A549 (cell line): ENCODE measurements around the gene SPPL2B. TPM values are rescaled to one million over a fixed set of nuclear protein-coding genes. Genes with fewer than 3 reads are reported as not detected.

ENCODE experiments used
- ATAC-seq, 2 experiments: fragments of 200-7000 bp in 1 of 2; fragments of >200 bp in 1 of 2; cut with Nextera tagmentation in 1 of 2; cut with Tn5 transposase in 1 of 2; 3 replicates each; pipeline versions ENCODE4 v1.8.0 to v1.9.1; 2018 to 2020; ENCODE audit warnings: mild to moderate bottlenecking in 1 of 2, moderate library complexity in 1 of 2
- CTCF ChIA-PET: fragments of 300-600 bp; sonication (Branson Sonifier 250); formaldehyde crosslinking; extraction: SDS; loops from one replicate; lab custom pipeline; 2021; ENCODE audit warnings: antibody characterized with exemption, inconsistent platforms; lab: Yijun Ruan, JAX
- POLR2A ChIA-PET: fragments of 350-600 bp; formaldehyde crosslinking; extraction: SDS; loops from one replicate; lab custom pipeline; 2021; ENCODE audit warnings: antibody characterized with exemption, inconsistent platforms; lab: Yijun Ruan, JAX
- DNase-seq, 2 experiments: peaks; one replicate each; pipeline versions ENCODE4 v3.0.0 to v3.0.0-alpha.2; 2011 to 2016; ENCODE audit warnings: low read depth in 1 of 2, low spot score in 1 of 2
- FAIRE-seq: peaks from 2 replicates; lab custom pipeline; 2011; peaks lifted over from hg19 to GRCh38; lab: Jason Lieb, UNC
- H3K27ac ChIP-seq, 2 experiments: fragments of >200 bp; sonication (Bioruptor Twin); formaldehyde crosslinking; 3 replicates each; pipeline ENCODE4 v1.5.1; 2016 to 2017
- H3K4me1 ChIP-seq: fragments of >200 bp; sonication (Bioruptor Twin); formaldehyde crosslinking; 3 replicates; pipeline ENCODE4 v1.6.1; 2016
- H3K4me2 ChIP-seq: fragments of >200 bp; sonication (Bioruptor Twin); formaldehyde crosslinking; 3 replicates; pipeline ENCODE4 v1.6.1; 2016
- H3K4me3 ChIP-seq: fragments of >200 bp; sonication (Bioruptor Twin); formaldehyde crosslinking; 3 replicates; pipeline ENCODE4 v1.5.1; 2016
- H3K9me3 ChIP-seq: fragments of >200 bp; sonication (Bioruptor Twin); formaldehyde crosslinking; 3 replicates; pipeline ENCODE4 v1.6.1; 2016
- ATOH8 ChIP-seq: fragments of 250-450 bp; sonication (Bioruptor Pico); IDR thresholded peaks from 2 replicates; pipeline ENCODE4 v1.5.0; 2020; ENCODE audit warnings: low read depth, mild to moderate bottlenecking, moderate library complexity
- EHMT2 ChIP-seq: fragments of 200-600 bp; sonication (generic); IDR thresholded peaks from 2 replicates; pipeline ENCODE4 v1.6.1; 2016; ENCODE audit warnings: antibody characterized with exemption, low read depth, mild to moderate bottlenecking, moderate library complexity
- EP300 ChIP-seq, 2 experiments: fragments of >200 bp; sonication (Bioruptor Twin); formaldehyde crosslinking; IDR thresholded peaks; 2 replicates in 1 of 2; 3 replicates in 1 of 2; pipeline ENCODE4 v1.6.1; 2016 to 2017
- ESRRA ChIP-seq: fragments of 150-350 bp; IDR thresholded peaks from 2 replicates; pipeline ENCODE4 v1.6.1; 2014; ENCODE audit warnings: mild to moderate bottlenecking, low read length, borderline replicate concordance
- FOSL2 ChIP-seq, 2 experiments: fragments of 450-650 bp in 1 of 2; fragments of >200 bp in 1 of 2; sonication (Bioruptor Twin) in 1 of 2; formaldehyde crosslinking; IDR thresholded peaks; 2 replicates each; pipeline versions ENCODE4 v1.5.0 to v1.6.1; 2016 to 2020; ENCODE audit warnings: mild to moderate bottlenecking in 1 of 2, moderate library complexity in 1 of 2
- FOXS1 ChIP-seq: fragments of 250-450 bp; sonication (Bioruptor Pico); IDR thresholded peaks from 2 replicates; pipeline ENCODE4 v1.5.0; 2020; ENCODE audit warnings: mild to moderate bottlenecking, moderate library complexity
- GATA3 ChIP-seq: IDR thresholded peaks from 2 replicates; pipeline ENCODE4 v1.6.1; 2012; ENCODE audit warnings: borderline replicate concordance
- HOXB13 ChIP-seq: fragments of 250-450 bp; sonication (Bioruptor Pico); IDR thresholded peaks from 2 replicates; pipeline ENCODE4 v1.5.0; 2020; ENCODE audit warnings: low read depth, mild to moderate bottlenecking, moderate library complexity
- JUN ChIP-seq, 2 experiments: fragments of >200 bp; sonication (Bioruptor Twin); formaldehyde crosslinking; IDR thresholded peaks; 2 replicates in 1 of 2; 3 replicates in 1 of 2; pipeline ENCODE4 v1.6.1; 2016 to 2017
- MAFK ChIP-seq: fragments of 450-650 bp; IDR thresholded peaks from 2 replicates; pipeline ENCODE4 v1.6.1; 2014; ENCODE audit not compliant: partially characterized antibody
- MYC ChIP-seq: IDR thresholded peaks from 2 replicates; pipeline ENCODE4 v1.6.1; 2012; ENCODE audit warnings: mild to moderate bottlenecking, inconsistent platforms, low read length, improper control_type of control experiment, borderline replicate concordance
- NPAS2 ChIP-seq: fragments of 250-450 bp; sonication (Bioruptor Pico); IDR thresholded peaks from 2 replicates; pipeline ENCODE4 v1.8.0; 2022; ENCODE audit warnings: mild to moderate bottlenecking, moderate library complexity, borderline replicate concordance
- NR3C1 ChIP-seq: fragments of >200 bp; sonication (Bioruptor Twin); formaldehyde crosslinking; IDR thresholded peaks from 3 replicates; pipeline ENCODE4 v1.6.1; 2017
- PHF8 ChIP-seq: fragments of 200-600 bp; sonication (generic); IDR thresholded peaks from 2 replicates; pipeline ENCODE4 v1.6.1; 2016; ENCODE audit warnings: low read depth, mild to moderate bottlenecking, antibody characterized with exemption, moderate library complexity, borderline replicate concordance
- RAD21 ChIP-seq, 2 experiments: fragments of >200 bp in 1 of 2; sonication (Bioruptor Twin) in 1 of 2; formaldehyde crosslinking in 1 of 2; IDR thresholded peaks in 1 of 2; conservative IDR thresholded peaks in 1 of 2; 2 replicates in 1 of 2; 3 replicates in 1 of 2; pipeline ENCODE4 v1.6.1; 2012 to 2018; ENCODE audit warnings: inconsistent platforms in 1 of 2
- RCOR1 ChIP-seq: fragments of 150-350 bp; IDR thresholded peaks from 2 replicates; pipeline ENCODE4 v1.6.1; 2014; ENCODE audit warnings: antibody characterized with exemption, low read length, low read depth
- RNF2 ChIP-seq: fragments of 200-600 bp; sonication (generic); IDR thresholded peaks from 2 replicates; pipeline ENCODE4 v1.6.1; 2016; ENCODE audit warnings: low read depth, mild to moderate bottlenecking, antibody characterized with exemption, moderate library complexity, borderline replicate concordance
- SREBF2 ChIP-seq: fragments of 450-650 bp; IDR thresholded peaks from 2 replicates; pipeline ENCODE4 v1.6.1; 2014; ENCODE audit warnings: mild to moderate bottlenecking, moderate library complexity
- USF2 ChIP-seq: fragments of 450-650 bp; IDR thresholded peaks from 2 replicates; pipeline ENCODE4 v1.6.1; 2014; ENCODE audit warnings: antibody characterized with exemption
- ZC3H11A ChIP-seq: fragments of 450-650 bp; IDR thresholded peaks from 2 replicates; pipeline ENCODE4 v1.6.1; 2014; ENCODE audit warnings: antibody characterized with exemption, mild to moderate bottlenecking
- ZFP36 ChIP-seq: fragments of 450-650 bp; IDR thresholded peaks from 2 replicates; pipeline ENCODE4 v1.6.1; 2014; ENCODE audit warnings: borderline replicate concordance; ENCODE audit not compliant: partially characterized antibody
- WGBS: methylation state at CpG from one replicate; pipeline ENCODE4 v1.1.6; 2017; ENCODE audit errors: missing lambda C conversion rate; 5-methylcytosine and 5-hydroxymethylcytosine counted together
- polyA plus RNA-seq, 4 experiments: library from polyadenylated mRNA; depleted of rRNA in 3 of 4; stranded (reverse); fragments of >200 nt; fragmentation: RNase III in 1 of 4; extraction: RNeasy Plus Mini Kit Qiagen cat#74134 plus additional on column Dnase treatment in 1 of 4; gene quantifications; 2 replicates in 3 of 4; 3 replicates in 1 of 4; pipeline ENCODE4 v1.2.3, GENCODE V29; 2011 to 2017
- TF ChIP-seq, protein P1 (sequence below): fragments of 250-450 bp; sonication (Bioruptor Pico); IDR thresholded peaks from 2 replicates; pipeline ENCODE4 v1.5.0; 2021; ENCODE audit warnings: mild to moderate bottlenecking, moderate library complexity, borderline replicate concordance

The SPPL2B gene
- polyA plus RNA-seq, 2 of the 4 experiments (the other 2 are of a cell fraction), result 11.3 to 36.5 TPM

- H3K4me2 ChIP-seq, result no peak overlapping the region
- no peaks in the 10 kb centered on the region for H3K4me1 ChIP-seq
- TF ChIP-seq RNF2 (no peak), ESRRA (no peak)
- 81% methylated on average over 10 of the region's 17 CpGs for WGBS
- ATAC-seq (no peak), FAIRE-seq (no peak), DNase-seq (no peak)
- H3K27ac ChIP-seq, result no peak overlapping the region
- POLR2A ChIA-PET, result no interaction called here
- no peaks in the 10 kb centered on the region for H3K9me3 ChIP-seq
- no peak overlapping the region for H3K4me3 ChIP-seq
- CTCF ChIA-PET, result interaction anchor here (0.6 to 1.3 kb wide), 3 partner anchors 37 to 395 kb away, joined by 3 to 4 read pairs (median 3); no protein-coding TSS in a partner anchor
These were observed 26.2 kb downstream of the SPPL2B start for GRCh38 chr19:2354670-2355069.

DNA sequence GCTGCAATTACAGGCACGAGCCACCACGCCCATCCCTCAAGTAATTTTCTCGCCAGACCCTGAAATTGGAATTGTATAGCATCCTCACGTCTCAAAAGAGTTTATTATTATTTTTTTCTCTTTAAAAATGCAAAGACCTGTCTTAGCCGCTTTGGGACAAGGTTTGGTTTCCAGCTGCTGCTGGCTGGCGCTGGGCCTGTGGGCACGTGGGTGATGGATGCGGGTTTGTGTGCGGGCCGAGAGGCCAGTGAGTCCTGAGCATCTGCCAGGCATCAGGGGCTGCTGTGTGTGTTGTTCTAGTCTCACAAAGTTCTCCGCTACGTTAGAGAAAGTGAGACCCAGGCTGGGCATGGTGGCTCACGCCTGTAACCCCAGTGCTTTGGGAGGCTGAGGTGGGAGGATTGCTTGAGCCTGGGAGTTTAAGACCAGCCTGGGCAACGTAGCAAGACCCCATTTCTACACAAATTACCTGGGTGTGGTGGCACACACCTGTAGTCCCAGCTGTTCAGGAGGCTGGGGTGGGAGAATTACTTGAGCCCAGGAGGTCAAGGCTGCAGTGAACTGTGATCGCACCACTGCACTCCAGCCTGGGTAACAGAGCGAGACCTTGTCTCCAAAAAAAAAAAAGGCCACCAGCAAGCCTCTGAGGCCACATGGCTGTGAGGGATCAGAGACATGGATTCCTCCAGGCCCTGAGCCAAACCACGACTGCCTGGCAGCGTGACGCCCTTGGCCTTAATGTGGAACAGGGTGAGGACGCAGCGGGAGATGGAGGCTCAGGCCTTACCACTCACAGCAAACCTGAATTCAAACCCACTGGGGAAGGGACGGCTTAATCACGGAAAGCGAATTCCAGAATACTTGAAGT is 26.9 kb downstream of the SPPL2B start:
- CTCF ChIA-PET, result interaction anchor here (0.6 to 1.3 kb wide), 2 partner anchors 37 to 336 kb away, joined by 3 to 4 read pairs; no protein-coding TSS in a partner anchor
- FAIRE-seq (no peak), ATAC-seq (no peak), DNase-seq (no peak)
- POLR2A ChIA-PET, result no interaction called here
- Histone ChIP-seq H3K27ac (no peak overlapping the region), H3K4me3 (no peak overlapping the region), H3K4me2 (no peak overlapping the region), H3K9me3 (no peaks in the 10 kb centered on the region), H3K4me1 (no peaks in the 10 kb centered on the region)
- TF ChIP-seq RCOR1 (no peak), SREBF2 (no peak), EHMT2 (no peak), MAFK (no peak), PHF8 (no peak), MYC (no peak), FOSL2 (IDR thresholded peaks at IDR 0.05) (no peak), FOSL2 (CRISPR knock-in tag; IDR thresholded peaks at IDR 0.05) (no peak), USF2 (no peak), EP300 (IDR thresholded peaks at IDR 0.05) (no peak), JUN (IDR thresholded peaks at IDR 0.05) (no peak), ZC3H11A (no peak), ESRRA (no peak)
- TF ChIP-seq, protein P1, sequence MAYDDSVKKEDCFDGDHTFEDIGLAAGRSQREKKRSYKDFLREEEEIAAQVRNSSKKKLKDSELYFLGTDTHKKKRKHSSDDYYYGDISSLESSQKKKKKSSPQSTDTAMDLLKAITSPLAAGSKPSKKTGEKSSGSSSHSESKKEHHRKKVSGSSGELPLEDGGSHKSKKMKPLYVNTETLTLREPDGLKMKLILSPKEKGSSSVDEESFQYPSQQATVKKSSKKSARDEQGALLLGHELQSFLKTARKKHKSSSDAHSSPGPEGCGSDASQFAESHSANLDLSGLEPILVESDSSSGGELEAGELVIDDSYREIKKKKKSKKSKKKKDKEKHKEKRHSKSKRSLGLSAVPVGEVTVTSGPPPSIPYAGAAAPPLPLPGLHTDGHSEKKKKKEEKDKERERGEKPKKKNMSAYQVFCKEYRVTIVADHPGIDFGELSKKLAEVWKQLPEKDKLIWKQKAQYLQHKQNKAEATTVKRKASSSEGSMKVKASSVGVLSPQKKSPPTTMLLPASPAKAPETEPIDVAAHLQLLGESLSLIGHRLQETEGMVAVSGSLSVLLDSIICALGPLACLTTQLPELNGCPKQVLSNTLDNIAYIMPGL (CRISPR knock-in tag), result no peak
- 94% methylated on average over 22 of the region's 24 CpGs for WGBS

GRCh38 chr19:2356036-2356646 is 27.7 kb downstream of the SPPL2B start:
- ChIA-PET POLR2A (no interaction called here), CTCF (interaction anchor here (1.3 kb wide), 1 partner anchor 36 kb away, joined by 4 read pairs; no protein-coding TSS in a partner anchor)
- H3K4me1 ChIP-seq, result no peaks in the 10 kb centered on the region
- no peak overlapping the region for H3K27ac ChIP-seq
- no peak overlapping the region for H3K4me3 ChIP-seq
- DNase-seq (no peak), ATAC-seq (no peak; a peak in 1 of 6 replicates), FAIRE-seq (no peak)
- WGBS, result 76% methylated on average over 19 of the region's 21 CpGs
- H3K4me2 ChIP-seq, result no peak overlapping the region
- TF ChIP-seq NPAS2 (CRISPR knock-in tag) (no peak), NR3C1 (no peak), GATA3 (no peak), HOXB13 (CRISPR knock-in tag) (no peak), PHF8 (no peak), ZFP36 (no peak), FOXS1 (CRISPR knock-in tag) (no peak), ATOH8 (no peak), EHMT2 (no peak), RAD21 (conservative IDR thresholded peaks at IDR 0.05 in 1 of 2, IDR thresholded peaks at IDR 0.05 in 1 of 2) (no peak)
- no peaks in the 10 kb centered on the region for H3K9me3 ChIP-seq
